Measurements from ENCODE around the gene RERE. TPM values are rescaled to one million over a fixed set of nuclear protein-coding genes. Genes with fewer than 3 reads are reported as not detected.

RERE gene
- total RNA-seq, 4 donors from 2014 or later = 51.2 to 1,226 (median 253) TPM

- Histone ChIP-seq H3K27me3 (no peaks in the 10 kb centered on the region), H3K27ac (no peak overlapping the region), H3K4me3 (no peak overlapping the region), H3K9me3 (no peaks in the 10 kb centered on the region), H3K36me3 (no peaks in the 10 kb centered on the region), H3K4me1 (peaks cover 3 to 9% of the 10 kb centered on the region in 2 donors)
- DNase-seq = no peak
- TF ChIP-seq, protein P1, sequence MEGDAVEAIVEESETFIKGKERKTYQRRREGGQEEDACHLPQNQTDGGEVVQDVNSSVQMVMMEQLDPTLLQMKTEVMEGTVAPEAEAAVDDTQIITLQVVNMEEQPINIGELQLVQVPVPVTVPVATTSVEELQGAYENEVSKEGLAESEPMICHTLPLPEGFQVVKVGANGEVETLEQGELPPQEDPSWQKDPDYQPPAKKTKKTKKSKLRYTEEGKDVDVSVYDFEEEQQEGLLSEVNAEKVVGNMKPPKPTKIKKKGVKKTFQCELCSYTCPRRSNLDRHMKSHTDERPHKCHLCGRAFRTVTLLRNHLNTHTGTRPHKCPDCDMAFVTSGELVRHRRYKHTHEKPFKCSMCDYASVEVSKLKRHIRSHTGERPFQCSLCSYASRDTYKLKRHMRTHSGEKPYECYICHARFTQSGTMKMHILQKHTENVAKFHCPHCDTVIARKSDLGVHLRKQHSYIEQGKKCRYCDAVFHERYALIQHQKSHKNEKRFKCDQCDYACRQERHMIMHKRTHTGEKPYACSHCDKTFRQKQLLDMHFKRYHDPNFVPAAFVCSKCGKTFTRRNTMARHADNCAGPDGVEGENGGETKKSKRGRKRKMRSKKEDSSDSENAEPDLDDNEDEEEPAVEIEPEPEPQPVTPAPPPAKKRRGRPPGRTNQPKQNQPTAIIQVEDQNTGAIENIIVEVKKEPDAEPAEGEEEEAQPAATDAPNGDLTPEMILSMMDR (IDR thresholded peaks at IDR 0.05) = no peak
- no peak for TF ChIP-seq POLR2A (IDR thresholded peaks at IDR 0.05)
- intact Hi-C loops (cut with DNase I; ENCODE audit: low total_unique reads) = no loop called here
These were observed 383.3 kb downstream of the RERE start for GRCh38 chr1:8434101-8434500.

GRCh38 chr1:8431784-8432183 lies 385.7 kb downstream of the RERE start:
- TF ChIP-seq, protein P1 (IDR thresholded peaks at IDR 0.05) = no peak
- no peak for TF ChIP-seq POLR2A (IDR thresholded peaks at IDR 0.05)
- DNase-seq = no peak
- Histone ChIP-seq H3K4me3 (no peak overlapping the region), H3K27me3 (no peaks in the 10 kb centered on the region), H3K27ac (no peak overlapping the region), H3K36me3 (no peaks in the 10 kb centered on the region), H3K9me3 (no peaks in the 10 kb centered on the region), H3K4me1 (peaks cover 3 to 9% of the 10 kb centered on the region in 2 donors)
- intact Hi-C loops (cut with DNase I; ENCODE audit: low total_unique reads) = no loop called here

DNA sequence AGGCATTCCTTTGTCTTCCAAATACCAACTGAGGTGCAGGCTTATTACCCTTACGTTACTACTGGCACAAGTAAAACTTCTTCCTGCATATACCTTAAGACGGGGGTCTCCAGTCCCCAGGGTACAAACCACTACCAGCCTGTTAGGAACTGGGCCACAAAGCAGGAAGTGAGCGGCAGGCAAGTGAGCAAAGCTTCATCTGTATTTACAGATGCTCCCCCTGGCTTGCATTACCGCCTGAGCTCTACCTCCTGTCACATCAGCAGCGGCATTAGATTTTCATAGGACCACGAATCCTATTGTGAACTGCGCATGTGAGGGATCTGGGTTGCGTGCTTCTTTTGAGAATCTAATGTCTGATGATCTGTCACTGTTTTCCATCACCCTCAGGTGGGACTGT lies 386.4 kb downstream of the RERE start:
- TF ChIP-seq, protein P1 (IDR thresholded peaks at IDR 0.05) = no peak
- no peak for TF ChIP-seq POLR2A (IDR thresholded peaks at IDR 0.05)
- H3K27me3 ChIP-seq = no peaks in the 10 kb centered on the region
- peaks cover 3 to 9% of the 10 kb centered on the region in 2 donors for H3K4me1 ChIP-seq
- H3K36me3 ChIP-seq = no peaks in the 10 kb centered on the region
- intact Hi-C loops (cut with DNase I; ENCODE audit: low total_unique reads) = no loop called here
- no peaks in the 10 kb centered on the region for H3K9me3 ChIP-seq
- H3K27ac ChIP-seq = no peak overlapping the region
- no peak for DNase-seq
- no peak overlapping the region for H3K4me3 ChIP-seq

DNA sequence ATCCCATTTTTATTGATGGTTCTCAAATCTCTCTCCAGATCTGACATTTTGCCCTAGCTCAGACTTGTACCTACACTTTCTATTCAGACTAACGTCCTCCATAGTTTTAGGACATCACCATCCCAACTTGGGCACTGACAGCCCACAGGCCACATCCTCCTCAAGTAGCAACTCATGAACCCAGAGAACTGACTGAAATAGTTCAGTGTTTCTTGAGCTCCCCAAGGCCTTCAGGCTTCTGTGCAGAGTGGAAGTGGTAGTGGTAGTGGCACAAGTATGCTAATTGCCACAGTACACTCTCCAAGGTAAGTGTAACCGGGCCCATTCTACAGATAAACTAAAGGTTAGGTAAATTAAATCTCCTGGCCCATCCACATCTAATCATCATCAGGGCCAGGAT lies 387.0 kb downstream of the RERE start:
- no peak overlapping the region for H3K4me3 ChIP-seq
- no peaks in the 10 kb centered on the region for H3K27me3 ChIP-seq
- no peaks in the 10 kb centered on the region for H3K9me3 ChIP-seq
- intact Hi-C loops (cut with DNase I; ENCODE audit: low total_unique reads) = no loop called here
- H3K36me3 ChIP-seq = no peaks in the 10 kb centered on the region
- peaks cover 4 to 9% of the 10 kb centered on the region in 2 donors for H3K4me1 ChIP-seq
- no peak for DNase-seq
- H3K27ac ChIP-seq = peak overlapping the region in 1 of 2 donors; percentile 4
- TF ChIP-seq, protein P1 (IDR thresholded peaks at IDR 0.05) = no peak
- TF ChIP-seq POLR2A (IDR thresholded peaks at IDR 0.05) = no peak

- no peak for TF ChIP-seq POLR2A (IDR thresholded peaks at IDR 0.05)
- TF ChIP-seq, protein P1 (IDR thresholded peaks at IDR 0.05) = no peak
- intact Hi-C loops (cut with DNase I; ENCODE audit: low total_unique reads) = loop anchor here (10.0 kb wide), 1 partner anchor 55 kb away; no protein-coding TSS in a partner anchor
- H3K9me3 ChIP-seq = no peaks in the 10 kb centered on the region
- H3K4me3 ChIP-seq = no peak overlapping the region
- no peak for DNase-seq
- H3K4me1 ChIP-seq = peaks cover 9 to 13% of the 10 kb centered on the region in 2 donors
- no peak overlapping the region for H3K27ac ChIP-seq
- no peaks in the 10 kb centered on the region for H3K36me3 ChIP-seq
- H3K27me3 ChIP-seq = no peaks in the 10 kb centered on the region
These were observed 387.8 kb downstream of the RERE start for GRCh38 chr1:8429549-8430110.

All from uterus (tissue), 4 donors.